NCI-H187 treated with DMSO at 0.1 percent for 48 hours (cell line): ENCODE data around the gene JAKMIP2.
A peak's percentile ranks its signal among the peaks of the same experiment; 100 is the strongest.
"Not testable (repeated sequence)": the region's sequence is repeated elsewhere in the genome, so short reads cannot be mapped to it uniquely, and the experiment has no call there.

Experiments used
- DNase-seq: peaks from one replicate; lab custom pipeline; 2025; lab: John Stamatoyannopoulos, UW

Gene JAKMIP2

DNA sequence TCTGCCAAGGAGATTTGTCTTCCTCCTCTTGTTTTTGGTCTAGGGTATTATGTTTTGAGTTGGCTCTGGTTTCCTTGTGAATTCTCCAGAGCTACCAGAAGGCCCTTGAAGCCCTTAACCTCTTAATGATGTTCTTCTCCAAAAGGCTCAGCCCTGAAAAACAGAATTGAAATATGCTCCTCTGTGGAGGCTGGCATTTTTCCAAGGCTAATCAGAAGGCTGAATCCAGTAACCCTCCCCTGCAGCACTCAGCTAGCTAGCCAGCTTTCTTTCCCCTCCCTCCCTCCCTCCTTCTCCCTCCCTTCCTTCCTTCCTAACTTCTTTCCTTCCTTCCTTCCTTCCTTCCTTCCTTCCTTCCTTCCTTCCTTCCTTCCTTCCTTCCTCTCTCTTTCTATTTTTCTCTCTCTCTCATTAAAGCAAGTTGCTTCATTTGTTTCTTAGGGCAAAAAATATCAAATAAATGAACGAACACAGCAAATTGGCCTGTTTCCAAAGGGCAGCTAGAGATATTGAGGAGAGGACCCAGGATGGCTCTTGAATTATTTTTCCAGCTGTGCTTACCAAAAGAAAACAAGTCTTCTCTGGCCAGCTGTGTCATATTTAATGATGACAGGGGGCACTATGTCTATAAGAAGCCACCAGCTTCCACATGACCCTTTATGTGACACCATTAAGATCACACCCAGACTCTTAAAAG, 38.7 kb downstream of the JAKMIP2 start:
- DNase-seq, result peak; percentile 78

DNA sequence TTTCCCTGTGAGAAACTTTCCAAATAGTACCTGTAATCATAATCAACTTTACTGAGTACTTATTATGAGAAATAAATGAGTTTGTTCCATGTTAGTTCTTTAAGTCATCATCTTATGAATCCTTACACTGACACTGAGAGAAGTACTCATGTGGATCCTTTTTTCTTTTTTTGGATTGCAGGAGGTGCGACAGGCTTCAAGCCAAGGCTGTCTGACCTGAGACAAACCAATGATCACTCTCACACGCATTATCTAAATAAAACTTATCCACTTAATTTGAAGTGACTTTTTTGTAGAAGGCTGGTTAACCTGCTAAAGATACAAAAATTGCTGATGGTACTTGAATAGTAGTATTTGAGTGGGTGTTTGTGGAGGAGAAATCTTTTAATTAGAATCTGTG, 39.5 kb downstream of the JAKMIP2 start:
- DNase-seq, result no peak

DNA sequence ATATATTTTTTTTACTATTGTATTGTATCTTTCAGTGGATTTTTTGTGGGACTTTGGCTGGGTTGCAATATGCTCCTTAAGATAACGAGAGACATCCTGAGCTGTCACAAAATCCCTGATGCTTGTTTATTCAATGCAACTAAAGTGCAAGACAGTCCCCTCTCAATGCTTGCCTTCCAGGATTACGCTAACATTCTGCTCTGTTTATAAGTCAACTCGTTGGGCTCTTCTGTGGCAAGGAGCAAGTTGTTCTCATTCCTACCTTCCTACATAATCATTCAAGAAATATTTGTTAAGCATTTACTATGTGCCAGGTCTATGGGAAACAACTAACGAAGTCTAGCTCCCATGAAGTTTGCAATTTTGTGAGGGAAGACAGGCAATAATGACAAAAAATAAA, 40.4 kb downstream of the JAKMIP2 start:
- no peak for DNase-seq

DNA sequence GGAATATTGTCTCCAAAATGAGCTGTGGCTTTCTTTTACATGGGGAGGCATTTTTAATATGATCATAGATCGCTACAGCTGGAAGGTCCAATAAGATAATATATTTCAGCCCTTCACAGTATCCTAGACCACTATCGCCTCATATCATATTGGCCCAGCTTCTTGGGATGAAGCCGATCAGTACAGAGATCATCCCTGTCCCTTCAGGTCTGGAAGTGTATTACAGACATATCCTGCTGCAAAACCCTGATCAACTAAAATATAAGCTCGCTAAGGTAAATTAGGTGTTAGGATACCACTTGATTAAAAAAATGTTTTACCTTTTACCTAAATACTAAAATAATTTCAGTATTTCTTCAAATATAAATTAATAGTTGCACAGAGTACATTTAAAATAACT, 41.7 kb downstream of the JAKMIP2 start:
- no peak for DNase-seq

DNA sequence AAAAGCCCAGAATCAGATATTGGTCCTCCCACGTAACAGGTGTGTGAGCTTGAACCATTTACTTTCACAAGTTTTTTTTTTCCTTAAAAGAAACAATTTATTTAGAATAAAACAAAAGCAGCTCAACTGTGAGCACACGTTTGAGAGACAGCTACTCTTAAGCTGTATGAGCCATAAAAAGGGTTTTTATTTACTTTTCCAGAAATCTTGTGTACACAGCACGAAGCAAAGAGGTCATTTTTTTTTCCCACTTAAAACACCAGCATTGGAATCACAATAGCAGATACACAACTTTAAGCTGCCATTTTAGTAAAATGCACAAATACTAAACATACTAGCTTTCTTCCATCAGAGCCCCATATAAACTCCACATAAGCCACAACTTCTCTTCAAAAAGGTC, 44.6 kb downstream of the JAKMIP2 start:
- no peak for DNase-seq

DNA sequence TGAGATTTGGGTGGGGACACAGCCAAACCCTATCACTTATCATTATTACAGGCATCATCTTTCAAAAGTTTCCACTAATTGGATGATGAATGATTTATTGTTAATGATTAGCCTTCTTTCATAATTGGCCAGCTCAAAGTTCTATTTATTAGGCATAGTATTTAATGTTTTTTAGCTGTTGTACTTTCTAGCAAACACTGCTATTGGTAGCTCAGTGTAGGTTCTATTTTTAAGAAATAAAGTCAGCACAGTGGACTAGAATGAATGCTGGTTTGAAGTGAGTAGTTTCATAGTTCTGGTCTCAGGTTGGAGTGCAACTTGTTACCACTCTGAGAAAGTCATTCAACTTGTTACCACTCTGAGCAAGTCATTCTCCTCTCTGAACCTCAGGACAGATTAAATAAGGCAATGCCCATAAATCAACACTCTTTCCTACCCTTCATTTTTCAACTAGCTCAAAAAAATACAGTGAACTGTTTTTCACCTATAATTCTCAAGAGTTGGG, 46.9 kb downstream of the JAKMIP2 start:
- no peak for DNase-seq

DNA sequence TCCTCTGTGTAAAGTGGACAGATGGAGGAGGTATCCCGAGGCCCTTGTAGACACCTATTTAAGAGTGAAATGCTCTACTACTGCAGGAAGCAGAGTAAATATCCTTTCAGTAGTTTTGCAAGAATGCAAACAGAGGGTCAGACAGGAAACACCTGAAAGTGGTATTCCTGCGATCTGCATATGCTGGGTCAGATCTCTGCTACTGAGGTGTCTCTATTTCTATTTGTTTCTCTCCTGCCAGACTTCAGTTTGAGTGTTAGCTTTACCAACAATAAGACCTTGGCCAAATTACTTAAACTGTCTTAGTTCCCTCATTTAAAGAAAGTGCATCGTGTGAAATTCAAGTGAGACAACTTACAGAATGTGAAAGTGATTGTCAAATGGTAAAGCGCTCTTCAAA, 47.6 kb downstream of the JAKMIP2 start:
- no peak for DNase-seq

DNA sequence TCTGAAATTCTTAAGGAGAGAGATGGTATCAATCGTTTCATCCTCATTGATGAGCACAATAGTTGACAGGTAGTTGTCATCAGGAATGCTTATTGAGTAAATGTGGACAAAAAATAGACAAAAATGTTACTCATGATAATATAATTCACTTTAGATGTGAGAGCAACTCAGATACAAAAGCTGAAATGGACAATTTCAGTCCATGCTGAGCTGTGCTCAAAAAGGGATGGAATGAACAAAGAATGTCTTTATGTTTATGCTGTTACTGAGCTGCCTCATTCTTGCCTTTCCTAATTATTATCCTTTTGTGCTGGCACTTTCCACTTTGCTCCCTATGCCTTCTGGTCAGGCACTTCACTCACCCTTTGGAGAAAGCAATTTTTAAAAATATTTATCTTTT, 49.5 kb downstream of the JAKMIP2 start:
- no peak for DNase-seq

DNA sequence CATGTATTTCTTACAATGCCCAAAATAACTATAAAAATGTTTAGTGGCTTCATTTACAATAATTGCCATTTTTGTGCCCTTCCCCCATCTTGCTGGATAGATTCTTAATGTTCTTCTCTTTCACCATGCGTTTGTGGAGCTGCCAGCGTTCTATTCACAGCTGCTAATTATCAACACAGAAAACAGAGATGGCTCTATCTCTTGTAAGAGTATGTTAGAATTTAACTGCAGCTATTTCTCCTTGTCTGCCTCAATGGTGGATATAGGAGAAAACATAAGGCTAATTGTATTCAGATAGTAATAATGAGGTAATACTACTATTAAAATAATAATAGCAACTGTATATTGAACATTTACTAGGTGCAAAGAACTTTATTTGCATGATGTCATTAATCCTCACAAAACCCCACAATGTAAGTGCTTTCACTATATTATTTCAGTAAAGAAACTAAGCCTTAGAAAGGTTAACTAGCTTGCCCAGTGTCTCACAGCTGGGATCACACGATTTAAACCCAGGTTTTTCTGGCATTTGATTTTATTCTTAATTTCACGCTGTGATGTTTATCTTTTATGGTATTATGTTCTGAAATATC, 50.1 kb downstream of the JAKMIP2 start:
- no peak for DNase-seq

DNA sequence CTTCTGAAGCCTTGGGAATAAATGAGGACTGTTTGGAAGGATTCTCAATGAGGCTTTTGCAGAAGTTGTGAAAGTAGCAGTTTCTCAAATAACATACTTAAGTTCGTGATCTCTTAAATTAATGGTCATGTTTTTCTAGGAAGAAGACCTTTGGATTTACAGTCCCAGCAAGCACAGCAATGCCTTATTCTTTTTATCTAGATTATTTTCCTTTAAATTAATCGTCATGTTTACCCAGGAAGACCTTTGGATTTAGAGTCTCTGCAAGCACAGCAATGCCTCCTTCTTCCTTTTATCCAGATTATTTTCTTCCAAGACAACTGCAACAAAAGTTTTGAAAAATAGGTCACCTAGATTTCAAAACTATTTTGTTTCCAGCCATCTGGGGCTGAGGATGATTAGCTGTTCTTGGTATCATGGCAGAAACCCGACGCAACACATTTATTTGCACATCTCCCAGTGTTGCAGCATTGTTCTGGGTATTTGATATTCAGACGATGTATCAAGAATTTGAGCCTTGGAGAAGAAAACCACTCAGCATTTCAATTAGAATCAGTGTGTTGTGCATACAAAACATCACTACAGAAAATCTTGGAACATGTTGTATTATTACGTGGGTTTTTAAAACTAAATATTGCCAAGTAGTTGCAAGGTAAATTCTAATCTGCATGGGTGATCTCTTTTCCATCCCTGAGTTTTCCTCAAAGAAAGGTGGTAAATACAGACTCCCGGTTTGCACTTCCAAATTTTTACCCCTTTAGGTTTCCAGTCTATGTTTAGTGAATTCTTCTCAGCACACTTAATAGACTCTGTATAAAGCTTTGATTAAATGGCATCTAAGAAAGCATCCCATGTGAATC, 50.9 kb downstream of the JAKMIP2 start:
- DNase-seq, result no peak

DNA sequence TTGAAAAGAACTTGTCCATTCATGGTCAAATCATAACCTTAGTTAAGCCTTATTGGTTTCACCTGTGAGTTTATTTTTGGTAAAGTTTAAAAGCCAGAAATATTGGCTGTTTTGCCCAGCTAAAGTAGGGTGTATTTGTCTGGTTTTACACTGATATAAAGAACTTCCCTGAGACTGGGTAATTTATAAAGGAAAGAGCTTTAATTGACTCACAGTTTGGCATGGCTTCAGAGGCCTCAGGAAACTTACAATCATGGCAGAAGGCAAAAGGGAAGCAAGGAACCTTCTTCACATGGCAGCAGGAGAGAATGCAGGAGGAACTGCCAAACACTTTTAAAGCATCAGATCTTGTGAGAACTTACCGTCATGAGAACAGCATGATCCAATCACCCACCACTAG, 55.3 kb downstream of the JAKMIP2 start:
- DNase-seq, result no peak

DNA sequence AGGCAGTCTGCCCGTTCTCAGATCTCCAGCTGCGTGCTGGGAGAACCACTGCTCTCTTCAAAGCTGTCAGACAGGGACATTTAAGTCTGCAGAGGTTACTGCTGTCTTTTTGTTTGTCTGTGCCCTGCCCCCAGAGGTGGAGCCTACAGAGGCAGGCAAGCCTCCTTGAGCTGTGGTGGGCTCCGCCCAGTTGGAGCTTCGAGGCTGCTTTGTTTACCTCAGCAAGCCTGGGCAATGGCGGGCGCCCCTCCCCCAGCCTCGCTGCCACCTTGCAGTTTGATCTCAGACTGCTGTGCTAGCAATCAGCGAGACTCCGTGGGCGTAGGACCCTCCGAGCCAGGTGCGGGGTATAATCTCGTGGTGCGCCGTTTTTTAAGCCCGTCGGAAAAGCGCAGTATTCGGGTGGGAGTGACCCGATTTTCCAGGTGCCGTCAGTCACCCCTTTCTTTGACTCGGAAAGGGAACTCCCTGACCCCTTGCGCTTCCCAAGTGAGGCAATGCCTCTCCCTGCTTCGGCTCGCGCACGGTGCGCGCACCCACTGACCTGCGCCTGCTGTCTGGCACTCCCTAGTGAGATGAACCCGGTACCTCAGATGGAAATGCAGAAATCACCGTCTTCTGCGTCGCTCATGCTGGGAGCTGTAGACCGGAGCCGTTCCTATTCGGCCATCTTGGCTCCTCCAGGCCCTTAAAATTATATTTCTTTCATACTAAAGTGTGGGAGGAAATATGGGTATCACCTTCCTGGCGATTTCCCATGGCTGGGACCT, 61.2 kb downstream of the JAKMIP2 start:
- DNase-seq, result not testable (repeated sequence)

DNA sequence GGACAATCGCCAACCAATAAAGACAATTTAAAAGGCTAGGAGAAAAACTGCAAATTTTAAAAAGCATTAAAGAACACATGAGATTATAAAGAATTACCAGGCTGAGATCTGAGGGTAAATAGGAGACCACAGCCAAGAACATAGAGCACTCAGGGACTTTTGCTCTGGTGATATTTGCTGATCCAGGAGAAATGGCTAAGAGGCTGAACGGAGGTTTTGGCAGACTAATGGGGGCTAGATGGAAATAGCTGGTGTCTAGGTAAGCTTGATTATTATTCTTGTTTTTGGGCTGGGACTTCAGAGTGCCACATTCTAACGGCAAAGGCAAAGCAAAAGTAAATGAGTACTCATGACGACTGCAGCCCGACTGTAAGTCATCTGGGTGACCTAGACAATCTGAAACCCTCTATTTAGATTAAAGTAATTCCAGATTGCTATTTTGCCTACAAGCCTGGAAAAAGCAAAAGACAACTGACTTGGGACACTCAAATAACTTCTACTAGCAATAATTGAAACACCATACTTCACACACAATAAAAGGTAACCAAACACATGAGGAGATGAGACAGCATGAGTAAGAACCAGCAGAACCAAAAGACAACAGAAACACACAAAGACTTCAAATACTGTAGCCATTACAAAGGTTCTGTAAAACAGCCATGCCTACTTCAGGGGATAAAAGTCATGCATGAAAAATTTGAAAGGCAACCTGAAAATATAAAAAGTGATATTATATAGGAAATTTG, 68.8 kb downstream of the JAKMIP2 start:
- no peak for DNase-seq

DNA sequence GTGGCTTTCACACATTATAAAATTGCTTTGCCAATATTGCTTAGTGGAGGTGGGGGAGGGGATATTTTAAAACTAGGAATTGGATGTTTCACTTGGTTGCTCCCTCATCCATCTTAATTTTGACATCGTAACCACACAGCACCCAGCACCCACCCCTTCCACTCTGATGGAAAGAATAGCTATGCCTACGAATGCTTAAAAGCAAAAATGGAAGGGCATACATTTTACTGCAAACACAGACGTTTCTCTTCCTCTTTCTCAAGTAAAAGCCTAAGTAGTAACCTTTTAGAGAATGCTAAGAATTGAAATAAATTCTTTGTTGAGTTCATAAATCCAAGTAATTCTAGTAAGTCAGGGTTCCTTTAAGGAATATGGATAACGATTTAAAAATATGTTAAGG, 69.9 kb downstream of the JAKMIP2 start:
- no peak for DNase-seq

DNA sequence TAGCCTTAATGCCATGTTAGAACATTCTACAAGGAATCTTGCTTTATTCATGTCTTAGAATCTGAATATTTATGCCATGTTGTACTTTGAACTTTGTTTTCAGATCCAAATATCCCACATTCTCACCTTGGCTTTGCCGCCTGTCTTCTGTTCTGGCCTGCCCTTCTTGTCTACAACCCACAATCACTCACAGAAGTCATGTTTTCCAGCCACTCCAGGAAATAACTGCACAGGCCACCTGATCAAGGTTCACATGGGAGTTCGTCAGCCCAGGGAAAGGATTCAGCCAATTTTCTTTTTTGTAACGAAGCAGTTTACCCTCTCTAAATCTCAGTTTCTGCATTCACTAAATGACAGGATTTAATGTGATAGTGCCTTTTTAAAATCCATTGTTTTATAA, 70.5 kb downstream of the JAKMIP2 start:
- no peak for DNase-seq

DNA sequence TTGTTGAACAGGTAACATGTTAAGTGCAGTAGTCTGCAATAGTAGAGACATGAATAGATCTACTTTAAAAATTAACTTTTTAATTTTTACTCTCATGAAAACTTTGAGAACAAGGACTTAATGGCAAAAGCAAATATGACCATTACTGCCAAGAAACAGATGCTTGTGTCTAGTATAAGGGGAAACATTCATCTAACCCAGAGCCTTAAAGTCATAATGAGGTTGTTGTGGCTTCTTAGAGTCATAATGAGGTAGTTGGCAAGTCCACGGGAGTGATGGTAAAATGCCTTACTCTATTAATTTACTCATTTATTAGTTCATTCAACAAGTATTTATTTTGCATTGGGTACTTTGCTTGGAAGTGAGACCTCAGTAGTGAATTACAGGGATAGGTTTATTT, 71.5 kb downstream of the JAKMIP2 start:
- DNase-seq, result no peak

DNA sequence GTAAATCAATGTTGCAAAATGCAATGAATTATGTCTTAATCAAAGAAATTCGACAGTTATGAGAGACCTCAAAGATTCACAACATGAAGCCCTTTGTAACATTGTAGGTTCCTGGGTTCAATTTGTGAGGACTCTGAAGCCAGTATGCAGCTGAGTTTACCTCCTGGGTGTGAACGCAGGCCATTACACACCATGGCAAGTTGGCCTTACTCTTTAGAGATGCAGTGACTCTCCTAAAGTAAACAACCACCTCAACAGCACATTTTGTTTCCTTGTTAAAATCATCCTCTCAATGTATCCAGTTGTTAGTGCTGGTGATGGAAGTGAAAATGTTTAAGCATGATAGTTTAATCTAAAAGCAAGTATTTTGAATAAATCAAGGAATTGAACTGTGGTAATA, 73.8 kb downstream of the JAKMIP2 start:
- no peak for DNase-seq

DNA sequence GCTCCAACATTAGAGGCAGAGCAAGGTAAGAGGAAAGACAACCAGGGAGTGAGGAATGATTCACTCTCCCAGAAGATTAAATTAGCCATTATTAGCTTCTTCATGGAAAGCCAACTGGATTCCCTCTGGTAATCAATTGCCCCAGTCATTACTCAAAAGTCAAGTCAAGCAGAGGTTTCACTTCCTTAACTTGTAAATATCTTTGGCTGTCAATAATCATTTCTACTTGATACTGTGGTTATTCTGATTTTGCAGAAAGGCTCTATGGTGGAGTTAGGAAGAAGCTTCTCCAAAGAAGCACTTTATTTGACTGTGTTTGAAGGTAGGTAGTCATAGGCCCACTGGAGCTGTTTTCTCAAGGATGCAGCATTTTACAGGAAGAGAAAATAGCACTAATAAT, 78.0 kb downstream of the JAKMIP2 start:
- DNase-seq, result no peak

DNA sequence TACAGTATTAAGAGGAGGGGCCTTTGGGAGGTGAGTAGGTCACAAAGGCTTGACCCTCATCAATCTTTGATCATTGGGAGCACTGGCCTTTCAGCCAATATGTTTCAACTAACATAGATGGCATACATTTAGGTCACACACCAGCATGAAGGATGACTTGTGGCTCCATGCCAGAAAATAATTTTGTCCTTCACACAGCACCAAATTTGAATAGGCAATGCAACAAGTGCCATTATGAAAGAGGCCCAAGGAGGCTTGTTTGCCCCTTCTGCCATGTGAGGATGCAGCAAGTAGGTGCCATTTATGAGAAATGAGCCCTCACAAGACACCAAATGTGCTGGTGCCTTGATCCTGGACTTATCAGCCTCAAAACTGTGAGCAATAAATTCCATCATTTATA, 81.1 kb downstream of the JAKMIP2 start:
- DNase-seq, result no peak

DNA sequence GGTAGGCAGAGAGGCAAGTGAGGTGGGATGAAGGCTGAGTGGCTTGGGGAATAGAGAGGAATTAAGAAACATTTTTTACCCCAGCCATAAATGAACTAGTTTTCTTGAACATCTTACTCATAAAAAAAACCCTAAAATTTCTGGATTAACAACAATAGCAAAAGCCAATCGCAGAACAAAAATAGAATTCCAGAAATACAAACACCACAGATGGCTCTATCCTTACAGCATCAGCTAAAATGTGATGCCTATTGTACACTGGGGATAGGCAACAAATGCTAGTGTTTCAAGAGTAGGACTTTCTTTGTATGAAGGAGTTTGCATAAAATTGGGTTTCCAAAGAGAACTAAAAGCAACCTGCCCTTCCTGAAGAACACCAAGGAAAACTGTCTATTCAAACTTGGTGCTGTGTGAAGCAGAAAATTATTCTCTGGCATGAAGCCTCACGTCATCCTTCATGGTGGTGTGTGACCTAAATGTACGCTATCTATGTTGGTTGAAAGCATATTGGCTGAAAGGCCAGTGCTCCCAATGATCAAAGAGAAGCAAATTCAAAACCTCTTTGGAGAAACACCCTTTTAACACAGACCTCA, 82.9 kb downstream of the JAKMIP2 start:
- no peak for DNase-seq

DNA sequence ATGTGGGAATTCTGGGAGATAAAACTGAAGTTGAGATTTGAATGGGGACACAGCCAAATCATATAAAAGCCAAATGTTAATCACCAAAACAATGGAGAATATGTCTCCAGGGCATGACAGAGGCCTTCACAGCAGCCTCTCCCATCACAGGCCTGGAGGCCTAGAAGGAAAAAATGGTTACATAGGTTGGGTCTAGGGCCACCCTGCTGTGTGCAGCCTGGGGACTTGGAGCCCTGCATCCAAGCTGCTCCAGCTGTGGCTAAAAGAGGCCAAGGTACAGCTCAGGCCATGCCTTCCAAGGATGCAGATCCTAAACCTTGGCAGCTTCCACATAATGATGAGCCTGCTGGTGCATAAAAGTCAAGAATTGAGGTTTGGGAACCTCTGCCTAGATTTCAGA, 85.1 kb downstream of the JAKMIP2 start:
- DNase-seq, result no peak
